Measurements from ENCODE around the gene ABCC1. TPM values are rescaled to one million over a fixed set of nuclear protein-coding genes. Genes with fewer than 3 reads are reported as not detected.

The ABCC1 gene
- total RNA-seq, 1 donor from 2014 or later: 53.7 TPM

DNA sequence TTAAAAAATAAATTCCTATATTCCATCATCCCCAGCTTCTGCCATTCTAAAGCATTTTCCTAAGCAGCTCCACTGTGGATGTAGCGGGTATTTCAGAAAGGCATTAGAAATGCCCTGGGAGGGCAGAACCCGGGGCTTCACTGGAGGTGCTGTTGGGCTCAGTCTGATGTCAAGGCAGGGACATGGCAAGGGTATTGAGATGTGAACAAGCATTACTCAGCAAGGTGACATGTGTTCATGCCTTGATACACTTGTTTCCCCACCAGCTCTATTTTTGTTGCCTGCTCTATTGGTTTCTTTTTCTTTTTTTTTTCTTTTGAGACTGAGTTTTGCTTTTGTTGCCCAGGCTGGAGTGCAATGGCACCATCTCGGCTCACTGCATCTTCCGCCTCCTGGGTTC lies 35.7 kb downstream of the ABCC1 start:
- H3K27me3 Mint-ChIP-seq: no peaks in the 10 kb centered on the region
- H3K4me1 Mint-ChIP-seq (ENCODE audit: unreplicated experiment): peaks cover 39% of the 10 kb centered on the region
- TF ChIP-seq, protein P1, sequence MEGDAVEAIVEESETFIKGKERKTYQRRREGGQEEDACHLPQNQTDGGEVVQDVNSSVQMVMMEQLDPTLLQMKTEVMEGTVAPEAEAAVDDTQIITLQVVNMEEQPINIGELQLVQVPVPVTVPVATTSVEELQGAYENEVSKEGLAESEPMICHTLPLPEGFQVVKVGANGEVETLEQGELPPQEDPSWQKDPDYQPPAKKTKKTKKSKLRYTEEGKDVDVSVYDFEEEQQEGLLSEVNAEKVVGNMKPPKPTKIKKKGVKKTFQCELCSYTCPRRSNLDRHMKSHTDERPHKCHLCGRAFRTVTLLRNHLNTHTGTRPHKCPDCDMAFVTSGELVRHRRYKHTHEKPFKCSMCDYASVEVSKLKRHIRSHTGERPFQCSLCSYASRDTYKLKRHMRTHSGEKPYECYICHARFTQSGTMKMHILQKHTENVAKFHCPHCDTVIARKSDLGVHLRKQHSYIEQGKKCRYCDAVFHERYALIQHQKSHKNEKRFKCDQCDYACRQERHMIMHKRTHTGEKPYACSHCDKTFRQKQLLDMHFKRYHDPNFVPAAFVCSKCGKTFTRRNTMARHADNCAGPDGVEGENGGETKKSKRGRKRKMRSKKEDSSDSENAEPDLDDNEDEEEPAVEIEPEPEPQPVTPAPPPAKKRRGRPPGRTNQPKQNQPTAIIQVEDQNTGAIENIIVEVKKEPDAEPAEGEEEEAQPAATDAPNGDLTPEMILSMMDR (conservative IDR thresholded peaks at IDR 0.05): no peak
- DNase-seq (ENCODE audit: extremely low spot score, unreplicated experiment): no peak
- peaks cover 12% of the 10 kb centered on the region for H3K9me3 Mint-ChIP-seq
- no peak overlapping the region for H3K27ac Mint-ChIP-seq
- H3K36me3 Mint-ChIP-seq: peaks cover 29% of the 10 kb centered on the region
- H3K4me3 Mint-ChIP-seq: no peak overlapping the region

DNA sequence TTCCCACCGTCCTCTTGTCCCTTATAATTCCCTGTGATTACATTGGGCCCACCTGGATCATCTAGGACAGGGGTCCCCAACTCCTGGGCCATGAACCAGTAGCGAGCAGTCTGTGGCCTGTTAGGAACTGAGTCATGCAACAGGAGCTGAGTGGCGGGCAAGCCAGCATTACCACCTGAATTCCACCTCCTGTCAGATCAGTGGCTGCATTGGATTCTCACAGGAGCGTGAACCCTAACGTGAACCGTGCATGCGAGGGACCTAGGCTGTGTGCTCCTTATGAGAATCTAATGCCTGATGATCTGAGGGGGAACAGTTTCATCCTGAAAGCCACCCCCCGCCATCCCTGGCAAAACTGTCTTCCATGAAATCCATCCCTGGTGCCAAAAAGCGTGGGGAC lies 36.8 kb downstream of the ABCC1 start:
- Mint-ChIP-seq H3K4me3 (no peak overlapping the region), H3K27ac (no peak overlapping the region), H3K4me1 (ENCODE audit: unreplicated experiment) (peaks cover 47% of the 10 kb centered on the region), H3K9me3 (peaks cover 6% of the 10 kb centered on the region), H3K36me3 (peaks cover 22% of the 10 kb centered on the region), H3K27me3 (no peaks in the 10 kb centered on the region)
- TF ChIP-seq, protein P1 (conservative IDR thresholded peaks at IDR 0.05): no peak
- no peak for DNase-seq (ENCODE audit: extremely low spot score, unreplicated experiment)

DNA sequence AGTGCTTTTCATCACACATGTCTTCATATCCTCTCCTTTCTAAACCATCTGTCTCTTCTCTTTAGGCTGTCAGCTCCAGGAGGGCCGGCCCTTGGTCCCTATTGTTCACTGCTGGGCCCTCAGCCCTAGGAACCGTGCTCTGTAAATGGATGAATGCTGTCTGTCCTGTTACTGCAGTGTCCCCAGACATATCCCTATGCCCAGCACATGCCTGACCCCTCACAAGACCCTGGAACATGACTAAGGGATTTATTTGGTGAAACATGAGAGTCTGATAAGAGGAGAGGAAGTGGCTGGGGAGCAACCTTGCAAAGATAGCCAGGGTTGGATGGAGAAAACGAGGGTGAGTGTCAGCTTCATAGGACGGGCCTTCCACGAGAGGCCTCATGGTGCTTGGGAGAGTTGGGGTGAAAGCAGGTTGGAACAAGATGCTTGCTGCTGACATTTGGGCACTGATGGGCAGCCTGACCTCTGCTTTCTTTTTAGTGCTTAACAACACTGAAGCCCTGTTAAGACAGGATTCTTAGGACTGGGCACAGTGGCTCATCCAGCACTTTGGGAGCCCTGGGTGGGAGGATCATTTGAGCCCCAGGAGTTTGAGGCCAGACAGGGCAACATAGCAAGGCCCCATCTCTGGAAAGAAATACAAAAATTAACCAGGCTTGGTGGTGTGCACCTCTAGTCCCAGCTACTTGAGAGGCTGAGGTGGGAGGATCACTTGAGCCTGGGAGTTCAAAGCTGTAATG lies 39.0 kb downstream of the ABCC1 start:
- Mint-ChIP-seq H3K9me3 (no peaks in the 10 kb centered on the region), H3K36me3 (peaks cover 16% of the 10 kb centered on the region), H3K4me3 (no peak overlapping the region), H3K4me1 (ENCODE audit: unreplicated experiment) (peaks cover 44% of the 10 kb centered on the region), H3K27ac (peak overlapping the region; percentile 44), H3K27me3 (no peaks in the 10 kb centered on the region)
- TF ChIP-seq, protein P1 (conservative IDR thresholded peaks at IDR 0.05): no peak
- DNase-seq (ENCODE audit: extremely low spot score, unreplicated experiment): no peak

DNA sequence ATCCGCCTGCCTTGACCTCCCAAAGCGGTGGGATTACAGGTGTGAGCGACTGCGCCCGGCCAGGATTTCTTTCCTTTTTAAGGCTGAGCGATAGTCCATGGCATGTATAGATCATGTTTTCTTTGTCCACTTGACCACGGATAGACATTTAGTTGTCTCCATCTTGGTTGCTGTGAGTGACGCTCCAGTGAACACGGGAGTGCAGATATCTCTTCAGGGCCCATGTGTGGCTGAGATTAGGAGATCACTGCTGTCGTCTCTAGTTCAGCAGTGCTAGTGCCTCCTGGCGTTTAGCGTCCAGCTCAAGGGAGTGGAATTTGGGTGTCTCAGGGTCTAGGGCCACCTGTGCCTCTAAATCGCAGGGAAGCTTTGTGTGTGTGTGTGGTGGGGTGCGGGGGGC lies 41.5 kb downstream of the ABCC1 start:
- no peak overlapping the region for H3K4me3 Mint-ChIP-seq
- TF ChIP-seq, protein P1 (conservative IDR thresholded peaks at IDR 0.05): no peak
- H3K27ac Mint-ChIP-seq: no peak overlapping the region
- peaks cover 40% of the 10 kb centered on the region for H3K4me1 Mint-ChIP-seq (ENCODE audit: unreplicated experiment)
- no peaks in the 10 kb centered on the region for H3K9me3 Mint-ChIP-seq
- H3K36me3 Mint-ChIP-seq: peaks cover 16% of the 10 kb centered on the region
- H3K27me3 Mint-ChIP-seq: no peaks in the 10 kb centered on the region
- DNase-seq (ENCODE audit: extremely low spot score, unreplicated experiment): no peak

DNA sequence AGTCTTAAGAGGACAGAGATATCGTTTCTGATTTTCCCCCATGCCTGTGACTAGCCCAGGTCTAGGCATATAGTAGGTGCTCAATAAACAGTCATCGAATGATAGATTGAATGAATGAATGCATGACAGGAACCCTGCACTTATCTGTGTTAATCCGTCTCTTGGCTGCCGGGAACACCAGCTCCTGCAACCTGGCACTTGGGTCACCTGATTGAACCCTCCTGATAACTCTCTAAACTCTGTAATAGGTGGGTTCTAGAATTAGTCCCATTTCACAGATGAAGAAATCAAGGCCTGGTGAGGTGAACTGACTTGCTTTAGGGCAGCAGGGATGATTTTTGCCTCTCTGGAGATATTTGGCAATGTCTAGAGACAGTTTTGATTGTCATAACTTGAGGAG lies 43.7 kb downstream of the ABCC1 start:
- peaks cover 7% of the 10 kb centered on the region for H3K36me3 Mint-ChIP-seq
- DNase-seq (ENCODE audit: extremely low spot score, unreplicated experiment): no peak
- no peak overlapping the region for H3K4me3 Mint-ChIP-seq
- TF ChIP-seq, protein P1 (conservative IDR thresholded peaks at IDR 0.05): no peak
- H3K27me3 Mint-ChIP-seq: no peaks in the 10 kb centered on the region
- peaks cover 40% of the 10 kb centered on the region for H3K4me1 Mint-ChIP-seq (ENCODE audit: unreplicated experiment)
- no peaks in the 10 kb centered on the region for H3K9me3 Mint-ChIP-seq
- H3K27ac Mint-ChIP-seq: no peak overlapping the region
